IPS DF 6.9 (cell line): ENCODE data around the gene TRANK1.
A peak's percentile ranks its signal among the peaks of the same experiment; 100 is the strongest.
"Not testable (repeated sequence)": the region's sequence is repeated elsewhere in the genome, so short reads cannot be mapped to it uniquely, and the experiment has no call there.

Experiments used
- DNase-seq: peaks from one replicate; pipeline ENCODE4 v3.0.0-alpha.2; 2013; ENCODE audit warnings: low read depth, low spot score
- H3K27ac ChIP-seq: one replicate; pipeline ENCODE4 v1.5.1; 2013; ENCODE audit warnings: low read length, control low read depth
- H3K27me3 ChIP-seq: 2 replicates; pipeline ENCODE4 v1.6.1; 2013; ENCODE audit warnings: mild to moderate bottlenecking, low read length; ENCODE audit not compliant: control insufficient read depth, insufficient read depth
- H3K36me3 ChIP-seq: 2 replicates; pipeline ENCODE4 v1.6.1; 2013; ENCODE audit warnings: low read length; ENCODE audit not compliant: control insufficient read depth, insufficient read depth
- H3K4me1 ChIP-seq: 2 replicates; pipeline ENCODE4 v1.6.1; 2013; ENCODE audit warnings: low read length; ENCODE audit not compliant: control insufficient read depth, insufficient read depth
- H3K4me3 ChIP-seq: 2 replicates; pipeline ENCODE4 v1.5.1; 2013; ENCODE audit warnings: mild to moderate bottlenecking, low read length
- H3K9me3 ChIP-seq: 2 replicates; pipeline ENCODE4 v1.6.1; 2013; ENCODE audit warnings: low read length, inconsistent platforms; ENCODE audit not compliant: control insufficient read depth, insufficient read depth
- WGBS: extraction: QIAGEN DNeasy Blood & Tissue Kit; methylation state at CpG from one replicate; pipeline ENCODE4 v1.1.7; 2013; ENCODE audit warnings: mixed read lengths, missing lambda C conversion rate; ENCODE audit not compliant: insufficient read length, insufficient coverage; 5-methylcytosine and 5-hydroxymethylcytosine counted together

The TRANK1 gene

DNA sequence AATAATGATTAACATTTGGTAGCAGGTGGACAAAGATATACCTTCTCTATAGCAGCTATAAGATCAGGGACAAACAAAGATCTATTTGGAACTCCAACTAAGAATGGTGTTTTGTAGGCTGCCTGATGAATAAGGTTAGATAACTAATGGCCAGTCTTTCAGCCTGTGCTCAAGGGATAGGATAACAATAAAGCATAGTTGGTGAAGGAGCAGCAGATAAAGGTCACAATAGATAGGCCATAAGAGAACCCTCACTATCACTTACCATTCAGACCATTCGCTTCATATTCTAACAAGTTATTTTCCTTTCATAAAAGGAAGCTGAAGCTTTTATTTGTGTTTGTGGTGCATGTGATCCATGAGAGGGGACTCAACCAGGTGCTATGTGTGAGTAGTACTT is 28.3 kb upstream of the TRANK1 start:
- no peak for DNase-seq
- no peaks in the 10 kb centered on the region for H3K4me1 ChIP-seq
- H3K4me3 ChIP-seq = no peak overlapping the region
- no peaks in the 10 kb centered on the region for H3K9me3 ChIP-seq
- no peaks in the 10 kb centered on the region for H3K27me3 ChIP-seq
- WGBS = no CpG with 5 or more reads among the region's 1 CpG
- H3K36me3 ChIP-seq = no peaks in the 10 kb centered on the region
- no peak overlapping the region for H3K27ac ChIP-seq

DNA sequence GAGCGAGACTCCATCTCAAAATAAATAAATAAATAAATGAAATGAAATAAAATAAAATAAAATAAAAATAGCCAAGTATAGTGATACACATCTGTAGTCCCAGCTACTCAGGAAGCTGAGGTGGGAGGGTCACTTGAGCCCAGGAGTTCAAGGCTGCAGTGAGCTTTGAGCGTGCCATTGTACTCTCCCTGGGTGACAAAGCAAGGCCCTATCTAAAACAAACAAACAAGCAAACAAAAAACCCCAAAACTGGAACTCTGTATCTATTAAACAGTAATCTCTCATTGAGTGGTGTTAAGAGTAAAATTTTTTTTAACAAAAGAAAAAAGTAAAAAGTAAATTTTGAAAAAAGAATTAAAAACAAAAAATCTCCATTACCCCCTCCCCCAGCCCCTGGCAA is 27.3 kb upstream of the TRANK1 start:
- no peaks in the 10 kb centered on the region for H3K4me1 ChIP-seq

DNA sequence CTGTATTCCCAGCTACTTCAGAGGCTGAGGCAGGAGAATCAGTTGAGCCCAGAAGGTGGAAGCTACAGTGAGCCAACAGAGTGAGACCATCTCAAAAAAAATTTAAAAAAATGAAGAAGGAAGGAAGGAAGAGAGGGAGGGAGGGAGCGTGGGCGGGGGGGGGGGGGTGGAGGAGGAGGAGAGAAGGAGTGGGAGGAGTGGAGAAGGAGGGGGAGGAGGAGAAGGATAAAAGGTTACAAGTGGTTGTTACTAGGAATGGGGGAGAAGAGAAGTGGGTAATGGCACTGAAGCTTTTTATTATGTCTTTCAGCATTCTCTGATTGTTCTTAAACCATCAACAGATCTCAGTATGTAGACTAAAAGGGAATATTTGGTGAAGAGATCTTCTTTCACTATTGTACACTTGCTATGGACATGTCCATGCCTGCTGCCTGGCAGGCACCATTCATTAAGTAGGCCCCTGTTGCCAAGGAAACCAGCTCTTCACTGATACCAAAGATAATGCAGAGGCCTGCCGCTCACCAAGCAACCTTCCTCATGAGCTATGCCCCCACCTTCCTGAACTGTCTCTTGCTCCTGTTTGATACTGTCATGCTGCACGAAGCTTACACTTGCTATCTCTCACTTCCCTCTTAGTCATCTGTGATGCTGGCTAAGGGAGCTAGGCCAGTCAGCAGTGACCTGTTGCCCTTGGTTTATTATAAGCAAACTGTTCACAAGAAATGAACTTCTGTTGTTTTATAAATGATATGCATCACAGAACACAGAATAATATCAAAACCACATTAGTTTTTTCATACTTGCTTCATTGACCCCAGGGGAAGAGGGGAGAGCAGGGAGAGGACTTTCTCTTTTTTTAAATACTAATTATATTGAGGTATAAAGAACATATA is 24.9 kb upstream of the TRANK1 start:
- Histone ChIP-seq H3K27me3 (no peaks in the 10 kb centered on the region), H3K4me3 (no peak overlapping the region), H3K36me3 (no peaks in the 10 kb centered on the region), H3K4me1 (peaks cover 2% of the 10 kb centered on the region; the same call in 1 of the 2 replicates), H3K27ac (no peak overlapping the region), H3K9me3 (no peaks in the 10 kb centered on the region)
- peak; percentile 29 for DNase-seq
- no CpG with 5 or more reads among the region's 4 CpGs for WGBS

More for the DNA sequence above, 27.3 kb upstream of the TRANK1 start:
- Histone ChIP-seq H3K27me3 (no peaks in the 10 kb centered on the region), H3K27ac (no peak overlapping the region), H3K4me3 (no peak overlapping the region), H3K9me3 (no peaks in the 10 kb centered on the region), H3K36me3 (no peaks in the 10 kb centered on the region)
- WGBS = no CpG with 5 or more reads among the region's 2 CpGs
- no peak for DNase-seq

DNA sequence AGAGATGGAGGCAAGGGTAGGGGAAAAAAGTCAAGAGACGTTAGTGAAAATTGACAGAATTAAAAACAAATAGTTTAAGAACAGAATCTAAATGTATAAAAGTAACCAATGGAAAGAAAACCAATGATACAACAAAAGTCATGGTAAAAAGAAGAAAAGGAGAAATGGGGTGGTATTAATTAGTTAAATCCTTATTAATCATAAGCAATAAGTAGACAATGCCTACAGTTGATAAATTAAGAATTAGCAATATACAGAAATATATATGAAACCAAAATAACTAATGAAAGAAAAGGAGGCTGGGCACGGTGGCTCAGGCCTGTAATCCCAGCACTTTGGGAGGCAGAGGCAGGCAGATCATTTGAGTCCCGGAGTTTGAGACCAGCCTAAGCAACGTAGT is 24.2 kb upstream of the TRANK1 start:
- H3K4me3 ChIP-seq = no peak overlapping the region
- no peak overlapping the region for H3K27ac ChIP-seq
- peaks cover 2% of the 10 kb centered on the region; the same call in 1 of the 2 replicates for H3K4me1 ChIP-seq
- no peaks in the 10 kb centered on the region for H3K36me3 ChIP-seq
- WGBS = no CpG with 5 or more reads among the region's 4 CpGs
- no peaks in the 10 kb centered on the region for H3K9me3 ChIP-seq
- DNase-seq = no peak
- H3K27me3 ChIP-seq = no peaks in the 10 kb centered on the region

DNA sequence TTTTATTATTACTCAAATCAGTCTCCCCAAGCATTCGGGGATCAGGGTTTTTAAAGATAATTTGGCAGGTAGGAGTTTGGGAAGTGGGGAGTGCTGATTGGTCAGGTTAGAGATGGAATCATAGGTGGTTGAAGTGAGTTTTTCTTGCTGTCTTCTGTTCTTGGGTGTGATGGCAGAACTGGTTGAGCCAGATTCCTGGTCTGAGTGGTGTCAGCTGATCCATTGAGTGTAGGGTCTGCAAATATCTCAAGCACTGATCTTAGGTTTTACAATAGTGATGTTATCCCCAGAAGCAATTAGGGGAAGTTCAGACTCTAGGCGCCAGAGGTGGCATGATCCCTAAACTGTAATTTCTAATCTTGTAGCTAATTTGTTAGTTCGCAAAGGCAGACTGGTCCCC is 20.6 kb upstream of the TRANK1 start:
- Histone ChIP-seq H3K36me3 (no peaks in the 10 kb centered on the region), H3K9me3 (no peaks in the 10 kb centered on the region), H3K27ac (no peak overlapping the region), H3K4me3 (no peak overlapping the region), H3K4me1 (peaks cover 2% of the 10 kb centered on the region; the same call in 1 of the 2 replicates), H3K27me3 (no peaks in the 10 kb centered on the region)
- no CpG with 5 or more reads among the region's 3 CpGs for WGBS
- no peak for DNase-seq

DNA sequence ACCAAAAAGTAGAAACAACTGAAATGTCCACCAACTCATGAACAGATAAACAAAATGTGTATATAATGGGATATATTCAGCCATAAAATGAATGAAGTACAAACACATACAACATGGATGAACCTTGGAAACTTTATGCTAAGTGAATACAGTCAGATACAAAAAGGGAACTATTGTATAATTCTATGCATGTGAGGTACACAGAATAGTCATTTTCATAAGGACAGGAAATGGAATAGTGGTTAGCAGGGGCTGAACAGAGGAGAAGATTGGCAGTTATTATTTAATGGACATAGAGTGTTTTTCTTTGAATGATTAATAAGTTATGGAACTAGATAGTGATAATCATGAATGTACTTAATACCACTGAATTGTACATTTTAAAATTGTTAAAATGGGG is 20.0 kb upstream of the TRANK1 start:
- no peak for DNase-seq
- no peak overlapping the region for H3K27ac ChIP-seq
- peaks cover 2% of the 10 kb centered on the region; the same call in 1 of the 2 replicates for H3K4me1 ChIP-seq
- no peak overlapping the region for H3K4me3 ChIP-seq
- H3K9me3 ChIP-seq = no peaks in the 10 kb centered on the region
- no peaks in the 10 kb centered on the region for H3K36me3 ChIP-seq
- H3K27me3 ChIP-seq = no peaks in the 10 kb centered on the region

DNA sequence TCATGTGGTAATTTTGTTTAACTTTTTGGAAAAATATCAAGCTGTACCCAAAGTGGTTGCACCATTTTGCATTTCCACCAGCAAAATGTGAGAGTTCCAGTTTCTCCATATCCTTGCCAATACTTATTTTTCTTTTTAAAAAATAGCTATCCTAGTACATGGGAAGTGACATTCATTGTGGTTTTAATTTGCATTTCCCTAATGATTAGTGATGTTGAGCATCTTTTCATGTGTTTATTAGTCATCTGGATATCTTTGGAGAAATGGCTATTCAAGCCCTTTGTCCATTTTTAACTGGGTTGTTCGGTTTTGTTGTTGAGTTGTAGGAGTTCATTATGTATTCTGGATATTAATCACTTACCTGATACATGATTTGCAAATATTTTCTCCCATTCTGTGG is 19.5 kb upstream of the TRANK1 start:
- no peak overlapping the region for H3K27ac ChIP-seq

DNA sequence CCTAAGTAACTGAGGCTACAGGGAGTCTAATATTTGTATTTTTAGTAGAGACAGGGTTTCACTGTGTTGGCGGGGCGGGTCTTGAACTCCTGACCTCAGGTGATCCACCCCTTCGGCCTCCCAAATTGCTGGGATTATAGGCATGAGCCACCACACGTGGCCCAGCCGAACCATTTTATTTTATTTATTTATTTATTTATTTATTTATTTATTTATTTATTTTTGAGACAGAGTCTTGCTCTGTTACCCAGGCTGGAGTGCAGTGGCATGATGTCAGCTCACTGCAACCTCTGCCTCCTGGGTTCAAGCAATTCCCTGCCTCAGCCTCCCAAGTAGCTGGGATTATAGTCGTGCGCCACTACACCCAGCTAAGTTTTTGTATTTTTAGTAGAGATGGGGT is 18.2 kb upstream of the TRANK1 start:
- H3K27me3 ChIP-seq, H3K9me3 ChIP-seq, H3K27ac ChIP-seq, H3K4me3 ChIP-seq, H3K36me3 ChIP-seq, DNase-seq, H3K4me1 ChIP-seq: not testable (repeated sequence)
- WGBS = no CpG with 5 or more reads among the region's 7 CpGs

More for the DNA sequence above, 19.5 kb upstream of the TRANK1 start:
- H3K4me3 ChIP-seq = no peak overlapping the region
- no CpG with 5 or more reads among the region's 1 CpG for WGBS
- no peaks in the 10 kb centered on the region for H3K27me3 ChIP-seq
- no peak for DNase-seq
- H3K4me1 ChIP-seq = peaks cover 2% of the 10 kb centered on the region; the same call in 1 of the 2 replicates
- H3K9me3 ChIP-seq = no peaks in the 10 kb centered on the region
- H3K36me3 ChIP-seq = no peaks in the 10 kb centered on the region

DNA sequence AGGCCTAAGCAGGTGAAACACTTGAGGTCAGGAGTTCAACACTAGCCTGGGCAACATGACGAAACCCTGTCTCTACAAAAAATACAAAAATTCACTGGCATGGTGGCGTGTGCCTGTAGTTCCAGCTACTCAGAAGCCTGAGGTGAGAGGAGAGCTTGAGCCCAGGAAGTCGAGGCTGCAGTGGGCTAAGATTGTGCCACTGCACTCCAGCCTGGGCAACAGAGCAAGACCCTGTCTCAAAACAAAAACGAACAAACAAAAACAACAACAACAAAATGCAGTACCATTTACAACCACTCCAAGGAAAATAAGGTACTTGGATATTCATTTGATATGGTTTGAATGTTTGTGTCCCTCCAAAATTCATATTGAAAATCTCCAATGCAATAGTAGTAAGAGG is 15.6 kb upstream of the TRANK1 start:
- no peak overlapping the region for H3K4me3 ChIP-seq
- no peaks in the 10 kb centered on the region for H3K27me3 ChIP-seq
- no peaks in the 10 kb centered on the region for H3K36me3 ChIP-seq
- WGBS = no CpG with 5 or more reads among the region's 4 CpGs
- H3K4me1 ChIP-seq = peaks cover 2% of the 10 kb centered on the region; the same call in 1 of the 2 replicates
- no peaks in the 10 kb centered on the region for H3K9me3 ChIP-seq
- no peak for DNase-seq
- no peak overlapping the region for H3K27ac ChIP-seq

DNA sequence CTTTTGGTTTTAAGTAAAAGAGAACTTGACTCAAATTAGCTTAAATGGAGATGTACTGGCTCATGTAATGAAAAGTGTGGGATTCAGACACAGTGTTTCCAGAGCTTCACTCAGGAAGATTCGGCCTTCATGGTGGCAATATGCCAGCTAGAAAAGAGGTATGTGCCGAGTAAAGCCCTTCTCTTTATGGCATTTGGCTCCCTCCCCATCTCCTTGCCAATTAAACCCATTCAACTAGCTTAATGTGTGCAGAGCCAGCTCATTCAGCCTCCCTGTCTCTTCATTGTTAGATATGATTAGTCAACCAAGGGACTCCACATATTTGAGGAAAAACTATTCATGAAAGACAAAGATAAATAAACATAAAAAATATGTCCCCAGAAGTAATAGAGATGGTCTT is 15.0 kb upstream of the TRANK1 start:
- no CpG with 5 or more reads among the region's 2 CpGs for WGBS
- H3K27ac ChIP-seq = no peak overlapping the region
- H3K4me3 ChIP-seq = no peak overlapping the region
- H3K27me3 ChIP-seq = no peaks in the 10 kb centered on the region
- H3K9me3 ChIP-seq = no peaks in the 10 kb centered on the region
- H3K4me1 ChIP-seq = no peaks in the 10 kb centered on the region
- no peaks in the 10 kb centered on the region for H3K36me3 ChIP-seq
- DNase-seq = no peak
